ENCODE measurements around the gene ZNF556.

GRCh38 chr19:2877398-2878331 lies 10.5 kb downstream of the ZNF556 start:
- TF ChIP-seq POLR2A (IDR thresholded peaks at IDR 0.05) (no peak), CTCF (IDR thresholded peaks at IDR 0.05) (no peak), POLR2AphosphoS5 (IDR thresholded peaks at IDR 0.05) (no peak)
